Stimulated activated CD8-positive, alpha-beta memory T cell treated with anti-CD3 and anti-CD28 coated beads, Interleukin-15, amount 100 ng/mL, for 24 hours (primary cell): Measurements from ENCODE around the gene LY6G6F.

Experiments used
- DNase-seq: peaks from one replicate; pipeline ENCODE4 v3.0.0-alpha.2; 2020; ENCODE audit warnings: low read depth

Gene LY6G6F

GRCh38 chr6:31676904-31677303 is 29.8 kb upstream of the LY6G6F start:
- DNase-seq = no peak

- DNase-seq = no peak
Observed at GRCh38 chr6:31677955-31678354, 28.7 kb upstream of the LY6G6F start.

DNA sequence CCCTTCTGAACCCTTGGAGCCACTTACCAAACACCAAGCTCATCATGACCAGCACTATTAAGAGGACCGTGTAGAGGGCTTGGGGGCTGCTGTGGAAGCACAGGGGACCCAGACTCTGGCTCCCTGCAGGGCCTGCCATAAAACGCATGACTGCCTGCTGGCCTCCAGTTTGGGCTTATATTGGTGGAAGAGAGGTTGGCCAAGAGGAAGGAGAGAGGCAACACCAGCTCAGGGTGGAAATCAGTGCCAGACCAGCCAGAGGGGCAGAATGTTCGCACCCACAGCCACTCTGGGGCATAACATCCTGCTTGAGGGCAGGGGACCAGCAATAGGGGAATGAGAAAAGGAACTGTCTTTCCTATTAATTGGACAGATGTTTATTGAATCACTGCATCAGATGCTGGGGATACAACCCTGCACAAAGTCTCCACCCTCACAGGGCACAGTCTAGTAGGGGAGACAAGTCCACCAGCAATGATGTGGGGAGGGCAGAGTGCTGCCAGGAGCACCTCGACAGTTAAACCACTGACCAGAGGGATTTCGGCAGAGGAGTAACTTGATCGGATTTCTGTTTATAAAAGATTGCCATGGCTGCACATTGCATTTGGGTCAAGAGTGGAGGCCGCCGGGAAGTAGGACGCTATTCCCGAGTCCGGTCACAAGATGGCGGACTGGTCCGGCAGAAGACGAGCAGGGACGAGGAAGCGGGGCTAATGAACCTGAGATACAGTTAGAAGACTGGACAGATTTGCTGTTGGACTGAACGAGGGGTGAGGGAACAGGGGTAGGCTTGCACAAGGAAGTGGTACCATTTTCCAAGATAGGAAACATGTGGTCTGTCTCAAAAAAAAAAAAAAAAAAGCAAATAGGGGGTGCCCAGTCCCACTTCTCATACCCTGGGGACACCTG is 26.2 kb upstream of the LY6G6F start, which contains the start of gene LY6G5C:
Gene LY6G5C (minus strand): TSS at position 842 of the 909 bp plus-strand sequence. CDS start 694 bp downstream, at position 148.
- no peak for DNase-seq

DNA sequence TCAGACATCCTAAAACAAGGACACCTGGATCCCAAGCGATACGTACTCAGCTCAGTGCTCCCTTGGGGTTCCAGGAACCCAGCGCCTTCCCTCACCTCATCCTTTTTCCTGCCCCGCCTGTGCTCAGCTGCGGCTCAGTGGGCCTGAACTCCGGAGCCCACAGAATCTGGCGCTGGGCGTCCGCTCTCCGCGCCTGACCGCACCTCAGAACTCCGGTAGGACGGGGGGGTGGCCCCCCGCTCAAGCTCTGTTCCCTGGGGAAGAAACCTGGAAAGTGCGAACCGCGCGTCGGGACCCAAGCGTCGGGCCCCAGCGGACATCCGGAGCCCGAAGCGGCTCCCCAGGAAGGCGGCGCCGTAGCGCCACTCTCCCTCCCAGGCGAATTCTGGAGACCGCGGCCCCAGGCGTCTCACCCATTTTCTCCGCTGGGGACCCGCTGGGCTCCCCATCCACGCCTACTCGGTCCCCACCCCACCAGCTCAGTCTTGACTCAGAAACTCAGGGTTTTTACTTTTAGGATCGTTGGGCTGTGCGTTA is 25.5 kb upstream of the LY6G6F start:
- DNase-seq = no peak

DNA sequence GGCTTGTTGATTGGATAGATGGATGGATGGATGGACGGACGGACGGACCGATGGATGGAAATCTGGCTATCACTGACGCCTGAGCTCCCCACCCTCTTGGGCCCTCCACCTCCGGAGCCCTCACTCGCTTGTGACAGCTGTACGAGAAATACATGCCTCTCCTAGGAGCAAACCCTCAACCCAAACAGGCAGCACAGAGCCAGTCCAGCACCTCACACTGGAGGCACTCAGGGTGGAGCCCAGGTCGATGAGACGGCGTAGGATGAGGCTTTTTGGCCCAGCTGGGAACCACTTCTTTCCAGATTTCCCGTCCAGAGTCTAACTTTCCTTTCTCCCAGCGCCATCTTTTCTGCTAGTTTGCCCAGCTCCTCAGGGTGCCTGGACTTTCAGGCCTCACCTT is 23.1 kb upstream of the LY6G6F start:
- DNase-seq = no peak

- no peak for DNase-seq
Observed at GRCh38 chr6:31686483-31686882, 20.2 kb upstream of the LY6G6F start.

DNA sequence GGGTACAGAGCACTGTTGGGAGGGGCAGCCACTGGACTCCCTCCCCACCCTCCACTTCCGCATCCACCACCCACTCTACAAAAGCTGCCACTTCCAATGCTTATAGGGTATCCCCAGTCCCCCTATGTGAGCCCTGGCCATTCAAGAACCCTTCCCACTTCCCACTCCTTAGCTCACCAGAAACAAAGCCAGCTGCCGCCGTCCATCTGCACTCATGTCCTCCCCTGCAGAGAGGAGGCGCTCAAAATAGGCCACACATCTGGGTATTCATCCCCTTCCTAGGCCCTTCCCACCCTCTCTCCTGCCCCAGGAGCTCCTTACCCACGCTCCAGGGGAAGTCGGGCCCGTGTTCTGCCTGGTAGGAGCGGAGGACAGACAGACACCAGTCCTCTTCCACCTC is 19.3 kb upstream of the LY6G6F start:
- no peak for DNase-seq

- no peak for DNase-seq
Observed at GRCh38 chr6:31687860-31688693, 18.6 kb upstream of the LY6G6F start.

GRCh38 chr6:31689249-31690110 is 17.2 kb upstream of the LY6G6F start:
- no peak for DNase-seq

GRCh38 chr6:31690231-31691077 is 16.2 kb upstream of the LY6G6F start:
- DNase-seq = no peak

DNA sequence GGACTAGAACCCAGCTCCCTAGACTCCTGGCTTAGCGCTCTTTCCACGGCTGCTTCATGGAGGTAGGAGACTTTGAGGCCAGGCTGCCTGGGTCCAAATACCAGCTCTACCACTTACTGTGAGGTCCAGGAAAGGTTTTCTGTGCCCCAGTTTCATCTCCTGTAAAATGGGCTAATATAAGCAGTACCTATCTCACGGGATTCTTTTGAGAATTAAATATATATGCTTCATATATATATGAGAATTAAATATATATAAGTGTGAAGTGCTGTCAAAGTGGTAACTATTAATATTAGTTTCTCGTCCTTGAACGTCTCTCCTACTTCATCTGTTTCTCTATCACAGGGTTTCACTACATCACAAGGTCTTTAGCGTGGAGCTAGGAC is 15.6 kb upstream of the LY6G6F start:
- no peak for DNase-seq

DNA sequence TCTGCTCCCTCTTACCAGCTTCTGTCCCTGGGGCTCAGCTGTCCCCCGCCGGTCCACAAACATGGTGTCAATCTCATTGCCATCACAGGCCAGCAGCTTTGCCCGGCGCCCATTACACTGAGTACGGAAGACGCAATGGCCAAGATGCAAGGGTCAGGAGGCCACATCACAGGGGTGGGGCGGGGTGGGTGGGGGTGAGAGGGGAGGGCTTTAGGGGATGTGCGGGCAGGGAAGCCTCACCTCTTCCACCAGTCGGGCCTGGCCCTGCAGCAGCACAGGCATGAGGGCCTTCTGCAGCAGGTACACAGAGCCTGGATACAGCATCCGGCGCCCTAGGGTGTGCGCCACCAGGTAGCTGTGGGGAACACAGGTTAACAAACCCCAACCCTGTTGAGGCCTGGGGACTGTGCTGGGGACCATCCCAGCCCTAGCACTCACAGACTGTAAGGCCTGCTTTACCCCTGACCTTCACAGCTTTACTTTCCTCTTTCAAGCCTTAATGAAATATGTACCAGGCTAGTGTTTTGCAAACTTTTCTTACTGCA is 15.0 kb upstream of the LY6G6F start:
- DNase-seq = no peak

GRCh38 chr6:31692353-31692752 is 14.3 kb upstream of the LY6G6F start:
- no peak for DNase-seq

DNA sequence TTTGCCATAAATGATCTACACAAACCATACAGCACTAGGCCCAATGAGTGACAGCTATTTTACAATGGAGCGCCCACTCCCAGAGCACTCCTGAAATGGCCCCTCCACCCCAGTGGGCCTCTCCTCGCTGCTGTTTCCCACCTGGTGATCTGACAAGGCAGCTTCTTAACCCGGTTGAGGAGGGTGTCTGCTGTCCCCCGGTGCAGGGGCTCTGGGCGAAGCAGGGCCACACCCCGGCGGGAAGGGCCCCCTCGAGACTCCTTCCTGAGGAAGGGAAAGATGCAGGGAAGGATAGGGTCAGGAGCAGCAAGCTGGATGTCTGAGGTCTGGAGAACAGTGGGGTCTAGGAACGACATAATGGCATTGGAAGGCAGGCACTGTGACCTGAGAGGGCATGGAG is 13.8 kb upstream of the LY6G6F start:
- DNase-seq = no peak

DNA sequence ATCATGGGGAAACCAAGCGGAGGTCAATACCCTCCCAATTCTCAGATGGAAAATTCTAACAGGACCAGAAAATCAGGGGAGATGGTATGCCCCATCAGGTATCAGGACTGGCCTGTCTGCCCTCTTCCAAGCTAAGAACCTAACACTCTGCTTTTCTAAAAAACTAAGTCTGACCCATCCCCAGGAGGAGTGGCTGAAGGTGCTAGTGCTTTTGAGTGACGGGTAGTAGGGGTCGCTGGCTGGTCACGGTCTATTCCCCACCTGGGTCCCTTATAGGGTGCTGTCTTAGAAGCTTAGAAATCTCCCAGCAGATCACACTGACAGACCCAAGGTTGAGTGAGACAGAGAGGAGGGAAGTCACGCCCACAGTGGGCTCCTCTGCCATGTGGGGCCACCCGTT is 13.1 kb upstream of the LY6G6F start:
- no peak for DNase-seq

GRCh38 chr6:31697555-31697954 is 9.1 kb upstream of the LY6G6F start:
- no peak for DNase-seq

GRCh38 chr6:31700740-31701401 is 5.8 kb upstream of the LY6G6F start:
- DNase-seq = no peak

GRCh38 chr6:31701666-31702404 is 4.8 kb upstream of the LY6G6F start:
- DNase-seq = no peak

GRCh38 chr6:31702405-31702818 is 4.3 kb upstream of the LY6G6F start:
- no peak for DNase-seq
